Measurements from ENCODE around the gene ZNF594. TPM values are rescaled to one million over a fixed set of nuclear protein-coding genes. Genes with fewer than 3 reads are reported as not detected.
"Not testable (repeated sequence)": the region's sequence is repeated elsewhere in the genome, so short reads cannot be mapped to it uniquely, and the experiment has no call there.

The ZNF594 gene
- total RNA-seq, 1 donor from 2014 or later: 11.6 TPM

GRCh38 chr17:5131146-5131715, 60.4 kb downstream of the ZNF594 start:
- H3K4me1 Mint-ChIP-seq (ENCODE audit: unreplicated experiment): no peaks in the 10 kb centered on the region
- peaks cover 6% of the 10 kb centered on the region for H3K36me3 Mint-ChIP-seq (ENCODE audit: low read depth, unreplicated experiment)
- H3K4me3 Mint-ChIP-seq (ENCODE audit: unreplicated experiment): no peak overlapping the region
- no peaks in the 10 kb centered on the region for H3K9me3 Mint-ChIP-seq (ENCODE audit: unreplicated experiment)
- H3K27me3 Mint-ChIP-seq (ENCODE audit: unreplicated experiment): peaks cover 10% of the 10 kb centered on the region
- H3K27ac Mint-ChIP-seq (ENCODE audit: unreplicated experiment): no peak overlapping the region
- DNase-seq (ENCODE audit: low spot score): no peak
- no peak for TF ChIP-seq CTCF (IDR thresholded peaks at IDR 0.05; ENCODE audit: unreplicated experiment)

GRCh38 chr17:5130687-5131086, 61.0 kb downstream of the ZNF594 start:
- H3K36me3 Mint-ChIP-seq (ENCODE audit: low read depth, unreplicated experiment); H3K27ac Mint-ChIP-seq (ENCODE audit: unreplicated experiment); H3K4me1 Mint-ChIP-seq (ENCODE audit: unreplicated experiment); DNase-seq (ENCODE audit: low spot score); H3K9me3 Mint-ChIP-seq (ENCODE audit: unreplicated experiment); H3K4me3 Mint-ChIP-seq (ENCODE audit: unreplicated experiment): not testable (repeated sequence)
- H3K27me3 Mint-ChIP-seq (ENCODE audit: unreplicated experiment): peaks cover 10% of the 10 kb centered on the region

- not testable (repeated sequence) for H3K9me3 Mint-ChIP-seq (ENCODE audit: unreplicated experiment); H3K36me3 Mint-ChIP-seq (ENCODE audit: low read depth, unreplicated experiment); H3K27ac Mint-ChIP-seq (ENCODE audit: unreplicated experiment); DNase-seq (ENCODE audit: low spot score); H3K4me3 Mint-ChIP-seq (ENCODE audit: unreplicated experiment); H3K4me1 Mint-ChIP-seq (ENCODE audit: unreplicated experiment)
- H3K27me3 Mint-ChIP-seq (ENCODE audit: unreplicated experiment): peaks cover 13% of the 10 kb centered on the region
These were observed 61.4 kb downstream of the ZNF594 start for GRCh38 chr17:5130261-5130660.

GRCh38 chr17:5129770-5130169, 61.9 kb downstream of the ZNF594 start:
- peaks cover 11% of the 10 kb centered on the region for H3K27me3 Mint-ChIP-seq (ENCODE audit: unreplicated experiment)
- not testable (repeated sequence) for H3K9me3 Mint-ChIP-seq (ENCODE audit: unreplicated experiment); H3K4me1 Mint-ChIP-seq (ENCODE audit: unreplicated experiment); H3K27ac Mint-ChIP-seq (ENCODE audit: unreplicated experiment); H3K4me3 Mint-ChIP-seq (ENCODE audit: unreplicated experiment); H3K36me3 Mint-ChIP-seq (ENCODE audit: low read depth, unreplicated experiment); DNase-seq (ENCODE audit: low spot score)

Other genes with a start within 250 kb of the ZNF594 start
- gene PFN1, start 243.3 kb downstream of the ZNF594 start, total RNA-seq (ENCODE audit: unreplicated experiment): 874 TPM
- 7.3 TPM for gene ENO3, start 240.7 kb downstream of the ZNF594 start, total RNA-seq (ENCODE audit: unreplicated experiment)
- 67.3 TPM for gene SPAG7, start 224.1 kb downstream of the ZNF594 start, total RNA-seq (ENCODE audit: unreplicated experiment)
- 42.3 TPM for gene CAMTA2, start 204.2 kb downstream of the ZNF594 start, total RNA-seq (ENCODE audit: unreplicated experiment)
- 2.2 TPM for gene INCA1, start 194.3 kb downstream of the ZNF594 start, total RNA-seq (ENCODE audit: unreplicated experiment)
- 127 TPM for gene KIF1C, start 193.9 kb downstream of the ZNF594 start, total RNA-seq (ENCODE audit: unreplicated experiment)
- gene SLC52A1, start 156.4 kb downstream of the ZNF594 start, total RNA-seq (ENCODE audit: unreplicated experiment): 0.21 TPM
- 0.38 TPM for gene ZFP3, start 113.4 kb downstream of the ZNF594 start, total RNA-seq (ENCODE audit: unreplicated experiment)
- 43.0 TPM for gene ZNF232, start 80.0 kb downstream of the ZNF594 start, total RNA-seq (ENCODE audit: unreplicated experiment)
- gene USP6, start 75.8 kb downstream of the ZNF594 start, total RNA-seq (ENCODE audit: unreplicated experiment): 5.6 TPM
- gene SCIMP, start 43.0 kb upstream of the ZNF594 start, total RNA-seq (ENCODE audit: unreplicated experiment): not detected
- 64.8 TPM for gene RABEP1, start 90.4 kb upstream of the ZNF594 start, total RNA-seq (ENCODE audit: unreplicated experiment)
- 42.4 TPM for gene NUP88, start 227.8 kb upstream of the ZNF594 start, total RNA-seq (ENCODE audit: unreplicated experiment)
- gene RPAIN, start 228.3 kb upstream of the ZNF594 start, total RNA-seq (ENCODE audit: unreplicated experiment): 47.7 TPM
- gene C1QBP, start 247.3 kb upstream of the ZNF594 start, total RNA-seq (ENCODE audit: unreplicated experiment): 100 TPM

Data from endothelial cell (in vitro differentiated cells).